ENCODE results near the gene RAB11FIP4. TPM values are rescaled to one million over a fixed set of nuclear protein-coding genes. Genes with fewer than 3 reads are reported as not detected.

Gene RAB11FIP4
- total and polyA plus RNA-seq, 2 of the 8 experiments (the other 6 are each of a cell fraction or from before 2014, with no cell fraction given): 21.7 to 53.2 TPM

DNA sequence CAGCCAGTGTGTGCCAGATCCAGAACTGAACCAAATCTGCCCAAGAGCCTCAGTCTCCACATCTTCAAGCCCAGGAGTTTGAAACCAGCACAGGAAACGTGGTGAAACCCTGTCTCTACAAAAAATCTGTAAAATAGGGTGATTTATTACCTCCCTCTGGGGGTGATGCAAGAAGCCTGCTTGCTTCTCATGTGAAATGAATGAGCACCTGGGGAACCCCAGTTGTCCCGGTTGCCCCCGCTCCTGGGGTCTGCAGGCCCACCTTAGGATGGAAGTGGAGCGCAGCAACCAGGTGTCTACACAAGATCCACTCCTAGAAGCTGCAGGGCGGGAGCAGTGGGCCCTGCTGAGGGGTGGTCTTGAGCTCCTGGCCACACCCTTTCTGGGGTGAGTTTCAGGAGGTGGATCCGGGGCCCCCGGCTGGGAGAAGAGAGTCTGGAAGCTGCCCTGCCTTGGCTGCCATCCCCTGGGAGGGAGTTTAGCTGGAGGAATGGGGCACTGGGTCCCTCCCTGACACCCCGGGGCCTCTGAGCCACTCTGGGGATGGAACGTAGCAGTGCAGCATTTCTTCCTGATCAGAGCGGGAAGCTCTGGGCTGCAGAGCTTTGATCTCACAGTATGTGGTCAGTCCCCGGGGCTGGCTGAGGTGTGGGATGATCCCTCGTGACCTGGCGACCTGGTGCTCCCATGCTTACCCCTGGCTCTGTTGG is 117.8 kb downstream of the RAB11FIP4 start (continued):
- TF ChIP-seq TAF7 (optimal IDR thresholded peaks at IDR 0.05; ENCODE audit: borderline replicate concordance, low read depth, low read length) (no peak), ATF3 (IDR thresholded peaks at IDR 0.05; ENCODE audit: insufficient read depth, low read depth, low read length) (no peak), RAD21 (IDR thresholded peaks at IDR 0.05 in 1 of 2, conservative IDR thresholded peaks at IDR 0.05 in 1 of 2; ENCODE audit: low read depth in 2 of 2, low read length in 2 of 2) (no peak), ATF2 (IDR thresholded peaks at IDR 0.05; ENCODE audit: low read length) (no peak), RFX5 (IDR thresholded peaks at IDR 0.05; ENCODE audit: borderline replicate concordance, low read depth, low read length) (no peak), KDM5A (IDR thresholded peaks at IDR 0.05; ENCODE audit: low read length) (no peak)
